HS-27A (cell line): ENCODE results near the gene LRMDA.

Experiments
- DNase-seq: peaks from one replicate; pipeline ENCODE4 v3.0.0-alpha.2; 2012; ENCODE audit warnings: low read depth, missing footprints

Gene LRMDA

DNA sequence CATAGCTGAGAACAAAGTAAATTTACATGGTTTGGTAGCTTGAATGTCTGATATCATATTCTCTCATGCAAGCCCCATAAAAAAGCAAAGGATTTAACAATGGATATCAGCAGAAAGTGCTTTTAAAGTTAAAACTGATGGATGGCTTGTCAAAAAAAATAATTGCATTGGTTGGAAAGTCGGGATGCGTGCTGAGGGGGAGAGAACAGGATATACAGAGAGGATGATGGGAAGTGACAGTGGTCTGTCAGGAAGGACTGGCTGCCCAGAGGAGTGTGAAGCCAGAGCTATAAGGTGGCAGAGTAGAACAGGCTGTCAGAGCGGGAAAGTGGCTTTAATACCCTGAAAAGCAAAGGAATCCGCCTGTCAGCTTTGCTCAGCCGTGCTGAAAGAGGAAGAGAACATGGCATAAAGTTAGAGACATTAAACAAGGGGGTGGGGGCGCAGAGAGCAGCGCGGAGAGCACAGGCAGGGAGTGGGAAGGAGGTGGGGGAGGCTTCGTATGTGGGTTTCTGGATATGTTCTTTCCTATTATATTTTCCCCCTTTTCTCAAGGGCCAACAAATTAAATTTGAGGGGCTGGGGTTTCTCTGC is 493.0 kb downstream of the LRMDA start:
- DNase-seq, result no peak

DNA sequence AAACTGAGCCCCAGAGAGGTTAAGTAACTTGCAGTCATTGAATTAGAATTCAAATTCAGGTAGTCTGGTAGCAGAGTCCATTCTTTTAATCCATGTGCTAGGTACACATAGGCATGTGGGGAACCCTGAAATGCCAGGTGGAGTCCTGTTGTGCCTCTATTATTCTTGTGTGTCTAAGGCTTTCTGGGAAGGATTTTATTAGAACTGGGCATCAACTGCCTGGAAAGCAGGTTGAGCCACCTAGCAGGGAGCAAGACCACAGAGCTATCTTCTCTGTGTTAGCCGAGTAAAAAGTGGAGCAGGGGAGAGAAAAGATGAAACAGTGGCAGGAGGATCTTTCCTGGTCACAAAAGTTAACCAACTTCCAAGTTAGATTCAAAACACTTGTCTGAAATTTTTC is 494.6 kb downstream of the LRMDA start:
- DNase-seq, result no peak

DNA sequence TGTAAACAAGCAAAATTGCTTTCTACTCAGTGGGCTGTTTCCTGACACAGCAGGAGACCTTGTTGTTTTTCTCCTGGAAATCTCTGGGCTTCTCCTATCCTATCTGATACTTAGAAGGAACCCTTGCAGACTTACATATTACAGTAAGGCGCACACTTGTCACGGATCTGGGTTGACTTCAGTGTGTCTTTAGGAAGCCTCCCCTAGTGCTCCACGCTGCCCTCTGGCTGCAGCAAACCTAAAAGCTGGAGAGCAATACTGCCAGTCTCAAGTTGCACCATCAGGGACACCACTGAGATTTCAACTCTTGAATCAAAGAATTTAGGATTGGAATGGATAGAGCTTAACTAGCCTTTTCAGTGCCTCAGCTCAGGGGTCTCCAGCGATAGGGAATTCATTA is 495.3 kb downstream of the LRMDA start:
- DNase-seq, result peak; percentile 7

DNA sequence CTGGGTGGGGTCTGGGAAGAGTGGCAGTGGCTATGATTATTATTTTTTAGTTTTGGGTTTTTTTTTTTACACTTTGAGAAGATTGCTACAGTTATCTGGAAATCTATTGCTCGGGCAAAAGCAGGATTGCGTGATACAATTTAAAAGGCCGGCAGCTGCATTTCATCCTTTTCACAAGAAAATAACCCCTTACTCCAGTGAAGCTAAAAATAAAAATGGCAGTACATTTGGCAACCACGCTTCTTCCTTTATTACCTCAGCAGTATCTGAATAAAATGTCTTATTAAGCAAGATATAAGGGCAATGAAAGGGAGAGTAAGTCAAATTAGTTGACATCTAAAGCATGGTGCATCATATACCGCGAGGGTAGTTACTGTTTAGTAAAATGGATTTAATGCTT is 496.8 kb downstream of the LRMDA start:
- no peak for DNase-seq

DNA sequence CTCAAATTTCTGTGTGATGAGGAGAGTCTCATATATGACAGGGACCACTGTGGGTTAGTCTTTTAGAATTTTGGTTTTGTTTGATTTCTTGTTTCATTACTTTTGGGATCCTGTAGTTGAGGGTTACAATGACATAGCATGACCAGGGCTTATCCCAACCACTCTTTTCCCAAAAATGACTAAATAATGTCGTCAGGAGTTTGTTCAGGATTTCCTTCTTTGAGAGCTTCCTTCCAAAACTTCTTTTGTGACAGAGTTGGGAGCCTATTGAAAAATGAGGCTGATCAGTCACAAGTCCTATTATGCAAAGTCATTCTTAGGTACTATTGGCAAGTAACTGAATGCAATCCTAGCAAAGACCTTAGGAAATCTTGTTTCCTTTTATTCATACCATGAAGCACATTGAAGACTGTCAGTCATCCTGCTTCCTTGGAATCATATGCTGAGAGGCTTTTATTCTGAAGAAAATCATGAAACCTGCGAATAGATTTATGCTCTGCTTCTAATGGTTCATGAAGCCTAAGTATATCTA is 498.3 kb downstream of the LRMDA start:
- no peak for DNase-seq

DNA sequence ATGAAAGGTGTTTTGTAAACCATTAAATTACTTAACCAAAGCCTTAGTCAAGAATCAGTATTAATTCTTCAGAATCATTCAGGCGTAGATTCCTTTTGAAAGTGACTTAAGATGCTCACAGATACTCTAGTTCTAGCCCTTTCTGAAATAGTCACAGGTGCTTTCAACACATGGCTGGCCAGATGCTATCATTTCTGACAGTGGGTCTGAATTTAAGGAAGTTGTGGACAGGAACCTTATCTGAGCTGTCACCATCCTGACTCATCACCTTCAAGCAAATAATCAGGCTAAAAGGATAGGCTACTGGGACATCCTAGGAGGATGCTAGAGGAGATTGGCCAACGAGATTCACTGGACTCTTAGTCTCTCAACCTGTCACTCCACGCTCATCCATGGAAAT is 501.5 kb downstream of the LRMDA start:
- no peak for DNase-seq

DNA sequence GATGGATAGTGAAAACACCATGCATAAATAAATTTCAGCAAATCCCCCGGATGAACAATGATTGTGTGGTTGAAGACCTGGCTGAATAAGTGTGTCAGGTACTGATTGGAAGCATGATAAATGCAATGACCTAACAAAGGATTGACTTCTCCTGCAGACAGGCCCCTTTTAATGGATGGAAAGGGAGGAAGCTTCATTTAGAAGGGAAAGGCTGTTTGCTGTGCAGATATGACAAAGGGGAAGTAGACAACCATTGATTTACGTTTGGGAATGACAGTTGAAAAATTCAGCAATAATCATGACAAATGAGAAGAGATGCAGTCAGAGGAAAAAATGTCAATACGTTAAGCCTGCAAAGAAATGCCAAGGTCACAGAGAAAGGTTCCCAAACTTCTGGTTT is 503.8 kb downstream of the LRMDA start:
- no peak for DNase-seq

DNA sequence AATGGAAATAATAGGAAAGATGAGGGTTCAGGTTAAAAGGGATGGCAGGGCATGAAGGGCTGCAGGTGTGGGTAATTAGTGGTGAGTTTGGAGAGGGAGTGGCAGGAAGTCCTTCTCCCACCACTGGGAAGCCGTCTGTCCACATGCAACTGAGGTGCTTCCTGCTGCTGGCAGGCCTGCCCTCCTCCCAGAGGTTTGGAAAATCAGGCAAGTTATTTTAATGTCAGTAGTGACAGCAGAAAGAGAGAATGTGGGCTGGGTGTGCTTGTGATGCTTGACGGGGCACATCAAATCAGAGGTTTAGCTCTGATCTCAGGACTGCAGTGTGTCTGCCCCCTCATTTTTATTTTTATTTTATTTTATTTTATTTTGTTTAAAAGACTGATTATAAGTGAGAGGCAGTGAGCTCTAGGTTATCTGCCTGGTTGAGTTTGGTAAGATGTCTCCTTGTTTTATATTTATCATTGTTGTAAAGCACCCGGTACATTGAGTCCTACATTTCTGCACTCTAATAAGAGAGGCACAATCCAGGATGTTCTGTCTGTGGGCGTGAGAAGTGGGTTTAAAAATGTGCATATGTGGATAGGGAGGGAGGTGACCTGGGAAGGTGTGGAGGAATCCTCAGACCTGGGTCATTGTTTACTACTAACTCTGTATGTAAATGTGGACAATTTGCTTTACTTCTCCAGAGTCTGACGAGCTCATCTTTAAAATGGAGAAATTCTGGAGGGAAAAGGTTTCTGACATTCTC is 504.4 kb downstream of the LRMDA start:
- DNase-seq, result no peak

DNA sequence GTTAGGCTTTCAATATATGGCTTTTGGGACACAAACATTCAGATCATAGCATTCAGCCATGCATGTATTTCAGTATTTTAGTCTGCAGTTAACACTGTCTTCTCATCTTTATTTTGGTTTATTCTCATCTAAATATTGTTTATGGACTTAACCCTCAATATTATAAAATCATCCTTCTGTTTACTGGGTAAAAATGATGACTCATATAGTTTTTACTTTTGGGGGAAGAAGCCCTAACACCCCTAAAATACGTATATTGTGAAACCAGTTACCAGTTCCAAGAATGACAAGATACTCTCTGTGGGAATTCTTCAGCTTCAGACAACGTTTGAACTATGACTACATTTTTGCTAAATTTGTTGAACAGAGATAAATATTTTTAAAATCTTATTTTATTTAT is 505.4 kb downstream of the LRMDA start:
- DNase-seq, result no peak

DNA sequence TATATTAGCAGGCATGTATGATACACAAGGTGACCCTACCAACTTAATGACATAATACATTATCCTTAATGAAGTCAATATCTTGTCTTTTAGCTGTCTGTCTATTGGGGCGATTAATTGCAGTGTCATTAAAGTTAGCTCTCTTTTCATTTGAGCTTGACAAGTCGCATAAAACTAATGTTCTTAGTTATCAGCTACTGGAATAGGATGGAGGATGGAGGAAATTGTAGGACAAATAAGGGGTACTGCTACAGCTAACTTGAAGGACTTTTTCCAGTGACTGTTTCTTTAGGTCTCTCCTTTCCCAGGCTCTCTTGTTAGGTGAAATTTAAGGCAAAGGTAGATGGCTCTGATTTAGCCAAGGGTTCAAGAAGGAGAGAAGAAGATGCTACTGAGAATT is 506.4 kb downstream of the LRMDA start:
- DNase-seq, result no peak

DNA sequence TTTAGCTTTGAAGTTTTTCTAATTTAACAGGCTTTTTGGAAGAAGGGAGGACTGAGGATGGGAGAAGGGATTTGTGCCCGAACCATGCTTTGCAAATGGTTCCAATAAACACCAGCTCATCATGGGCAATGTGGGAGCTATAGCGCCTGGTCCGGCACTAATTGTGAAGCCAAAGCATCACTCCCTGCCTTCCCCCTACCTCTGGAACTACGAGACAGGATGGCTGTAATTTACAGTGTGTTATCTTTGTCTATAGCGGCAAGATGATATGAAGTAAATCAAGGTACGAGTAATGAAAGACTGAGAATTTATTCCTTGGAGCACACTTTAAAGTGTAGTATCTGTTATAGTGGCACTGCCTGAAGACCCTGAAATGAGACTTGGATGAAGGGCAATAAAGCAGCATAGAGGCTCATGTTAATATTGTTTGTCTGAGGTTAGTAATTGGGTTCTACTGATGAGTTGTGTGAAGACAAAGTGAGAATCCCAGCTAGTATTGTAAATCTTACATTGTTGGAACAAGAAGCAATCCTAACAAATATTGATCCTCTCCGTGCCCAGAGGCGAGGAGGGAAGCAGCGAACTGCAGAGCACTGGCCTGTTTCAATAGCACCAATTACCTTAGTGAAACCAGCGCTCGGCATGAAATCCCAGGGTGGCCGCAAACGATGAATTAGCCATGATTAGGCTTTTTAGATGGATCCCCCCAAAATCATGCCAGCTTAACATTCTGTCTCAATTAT is 507.1 kb downstream of the LRMDA start:
- no peak for DNase-seq

DNA sequence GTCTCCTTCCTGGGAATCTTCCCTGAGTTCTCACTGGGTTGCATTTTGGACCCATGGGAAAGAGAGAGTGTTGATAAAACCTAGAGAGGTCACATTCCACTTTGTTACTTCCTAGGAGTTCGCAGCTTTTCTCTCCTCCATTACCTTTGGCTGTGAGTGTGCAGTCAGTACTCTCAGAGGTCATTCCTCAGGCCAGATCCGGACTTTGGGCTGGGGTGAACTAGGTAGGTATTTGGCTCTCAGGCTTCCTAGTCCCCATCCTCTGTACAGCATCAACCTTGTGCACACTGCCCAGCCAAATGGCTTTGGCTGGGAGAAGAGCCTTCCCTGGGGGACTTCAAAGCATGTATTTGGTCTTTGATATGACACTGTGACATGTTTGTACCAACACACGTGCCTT is 508.1 kb downstream of the LRMDA start:
- DNase-seq, result no peak

DNA sequence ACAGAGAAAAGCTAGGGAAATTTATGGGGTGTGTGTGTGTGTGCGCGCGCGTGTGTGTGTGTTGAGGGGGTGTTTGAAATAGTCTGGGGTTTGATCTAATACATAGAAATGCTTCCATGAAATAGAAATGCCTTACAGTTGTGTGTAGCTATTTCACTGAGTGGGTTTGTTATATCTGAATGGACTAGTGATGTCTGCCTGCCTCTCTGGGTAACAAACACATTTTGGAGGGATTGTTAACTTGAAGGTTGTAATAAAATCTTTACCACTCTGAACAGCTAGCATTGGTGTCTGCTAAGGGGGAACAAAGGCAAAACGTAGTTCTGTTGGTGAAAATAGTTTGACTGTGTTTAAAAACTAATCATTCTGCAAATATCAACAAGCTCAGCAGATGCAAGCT is 509.3 kb downstream of the LRMDA start:
- DNase-seq, result no peak

DNA sequence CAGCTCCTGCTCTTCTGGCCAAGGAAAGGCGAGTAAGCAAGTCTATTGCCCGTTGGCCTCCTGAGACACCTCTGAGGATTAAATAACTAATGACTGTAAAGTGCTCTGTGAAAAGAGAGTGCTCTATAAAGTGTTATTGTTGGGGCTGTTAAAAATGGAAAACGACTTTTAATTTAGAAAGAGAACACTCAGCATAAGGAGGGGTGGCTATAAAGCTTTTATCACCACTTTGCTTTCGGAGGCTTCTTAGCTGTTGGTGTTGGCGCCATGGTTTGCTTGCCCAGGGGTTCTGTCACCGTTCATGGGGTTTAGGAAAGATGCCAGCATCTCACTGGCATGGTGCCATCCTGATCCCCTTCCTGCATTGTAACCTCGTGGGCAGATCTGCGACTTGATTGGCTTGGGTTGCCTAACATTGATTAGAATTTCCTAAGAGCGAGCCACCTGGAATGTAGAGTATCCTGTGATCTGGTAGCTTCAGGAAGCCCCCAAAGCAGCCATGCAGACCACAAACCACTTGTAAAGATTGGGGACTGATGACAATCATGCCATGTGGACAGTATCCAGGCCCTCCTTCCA is 509.9 kb downstream of the LRMDA start:
- DNase-seq, result no peak

DNA sequence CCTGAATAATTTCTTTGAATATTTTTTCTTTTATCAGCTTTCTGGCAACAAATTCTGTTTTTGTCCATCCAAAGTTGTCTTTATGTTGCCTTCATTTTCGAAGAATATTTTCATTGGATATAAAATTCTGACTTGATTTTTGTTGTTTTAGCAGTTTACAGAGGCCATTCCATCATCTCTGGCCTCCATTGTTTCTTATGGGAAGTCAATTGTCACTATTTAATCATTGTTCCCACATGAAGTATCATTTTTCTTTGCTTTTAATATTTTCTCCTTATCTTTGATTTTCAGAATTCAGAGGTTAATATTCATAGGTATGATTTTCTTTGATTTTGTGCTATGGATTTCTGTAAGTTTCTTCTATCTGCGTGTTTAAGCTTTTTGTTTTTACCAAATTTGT is 512.6 kb downstream of the LRMDA start:
- no peak for DNase-seq

DNA sequence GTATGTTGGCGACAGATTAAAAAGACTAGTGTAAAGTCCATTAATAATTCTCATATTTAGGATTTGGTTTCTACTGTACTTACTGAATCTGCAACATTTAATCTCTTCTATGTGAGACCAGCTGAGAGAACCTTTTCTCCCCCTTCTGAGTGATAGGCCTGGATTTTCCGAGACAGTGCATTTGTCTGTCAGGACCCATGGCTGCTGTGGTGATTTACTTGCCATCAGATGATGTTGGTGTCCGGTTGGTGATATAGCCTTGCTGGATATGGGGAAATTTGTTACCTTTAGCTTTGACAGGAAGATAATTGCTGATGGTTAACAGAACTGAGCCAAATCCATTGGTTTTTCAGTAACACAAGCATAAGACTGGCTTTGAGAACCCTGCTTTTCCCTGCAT is 517.2 kb downstream of the LRMDA start:
- DNase-seq, result no peak

DNA sequence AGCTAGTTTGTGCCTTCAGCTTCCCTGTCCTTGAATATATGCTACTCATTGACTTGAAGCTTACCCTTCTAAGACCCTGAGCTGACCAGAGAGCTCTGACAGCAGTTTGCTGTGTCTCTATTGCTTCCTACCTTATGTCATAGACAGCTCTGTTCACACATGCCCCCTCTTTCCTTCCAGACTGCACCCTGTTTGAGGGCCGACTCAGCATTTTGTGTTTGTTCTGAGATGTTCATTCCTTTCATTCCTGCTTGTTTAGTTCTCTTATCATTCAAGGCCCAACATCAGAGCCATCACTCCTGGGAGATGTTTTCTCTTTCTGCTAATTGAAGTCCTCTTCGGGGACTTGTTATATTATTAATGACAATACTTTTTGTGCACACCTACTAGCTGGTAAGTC is 518.9 kb downstream of the LRMDA start:
- no peak for DNase-seq

DNA sequence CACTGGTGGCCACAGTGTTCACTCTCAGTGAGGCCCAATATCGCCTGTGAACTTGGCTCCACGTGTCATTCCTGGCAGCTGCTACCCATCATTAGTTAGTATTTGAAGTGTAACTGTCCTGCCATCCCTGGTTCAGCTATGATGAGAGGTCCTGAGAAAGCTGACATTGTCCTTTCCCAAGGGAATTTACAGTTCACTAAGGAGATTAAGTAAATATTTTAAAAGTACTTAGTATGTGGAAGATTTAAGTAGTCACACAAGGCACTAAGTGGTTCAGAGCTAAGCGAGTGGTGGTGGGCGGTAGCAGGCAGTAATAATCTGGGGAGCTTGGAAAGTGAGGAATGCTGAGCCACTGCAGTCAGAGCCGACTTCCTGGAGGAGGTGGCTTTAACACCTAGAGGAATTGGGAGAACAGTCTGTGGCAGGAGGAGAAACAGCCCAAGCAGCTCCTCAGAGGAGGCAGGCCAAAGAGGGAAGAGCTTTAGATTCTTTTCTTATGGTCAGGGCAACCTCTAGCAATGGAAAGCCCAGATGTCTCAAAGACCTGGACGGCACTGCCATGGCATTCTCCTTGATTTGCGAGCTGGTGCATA is 519.7 kb downstream of the LRMDA start:
- no peak for DNase-seq

DNA sequence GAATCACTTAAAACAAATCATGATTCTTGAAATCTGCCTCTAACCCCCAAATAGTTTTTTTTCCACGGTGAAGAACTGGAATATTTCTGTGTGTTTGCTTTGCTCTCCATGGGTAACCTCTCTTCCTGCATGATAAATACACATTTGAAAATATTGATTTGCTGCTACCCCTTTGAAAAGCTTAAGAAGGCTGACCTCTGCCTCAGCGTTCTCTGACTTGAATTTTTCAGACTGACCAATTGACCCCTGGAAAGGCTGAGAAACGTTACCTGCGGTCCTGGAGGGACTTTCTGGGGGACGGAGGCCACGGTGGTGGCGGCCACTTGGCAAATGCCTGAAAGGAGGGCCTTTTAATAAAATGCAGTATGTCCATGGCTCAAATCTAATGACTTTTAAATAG is 520.2 kb downstream of the LRMDA start:
- no peak for DNase-seq

DNA sequence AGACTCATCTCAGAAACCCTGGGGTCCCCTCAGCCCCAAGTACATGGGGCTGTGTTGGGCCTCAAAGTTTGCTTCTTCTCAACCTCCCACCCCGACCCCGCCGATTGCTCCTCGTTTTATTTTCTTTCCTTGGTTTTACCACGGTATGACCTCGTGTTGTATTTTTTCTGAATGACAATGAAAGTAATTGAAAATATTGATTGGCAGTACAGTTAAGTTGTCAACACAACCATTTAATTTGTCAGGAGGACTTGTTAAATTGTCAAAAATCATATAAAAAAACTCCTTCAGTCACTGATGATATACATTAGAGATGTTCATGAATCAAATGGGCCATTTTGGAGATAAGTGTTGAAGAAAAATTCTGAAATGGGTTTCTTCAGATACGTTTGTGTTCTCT is 520.7 kb downstream of the LRMDA start:
- DNase-seq, result no peak

DNA sequence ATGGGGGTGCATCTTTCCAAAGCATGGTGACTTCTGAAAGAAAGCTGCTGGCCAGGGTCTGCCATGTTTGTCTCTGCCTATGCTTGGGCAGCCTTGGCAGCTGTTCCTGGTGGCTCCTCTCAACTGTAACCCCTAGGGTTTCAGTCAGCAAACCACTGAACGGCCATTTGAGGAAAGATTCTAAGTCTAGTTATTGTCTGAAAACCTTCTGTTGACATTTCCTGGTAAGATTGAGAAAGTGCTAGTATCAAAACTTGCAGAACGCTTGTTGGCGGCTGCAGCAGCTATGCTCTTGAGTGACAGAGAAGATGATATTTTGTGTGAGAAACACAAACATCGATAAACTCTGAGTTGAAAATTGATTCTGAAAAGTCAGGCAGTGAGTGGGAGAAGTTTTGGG is 523.1 kb downstream of the LRMDA start:
- no peak for DNase-seq

DNA sequence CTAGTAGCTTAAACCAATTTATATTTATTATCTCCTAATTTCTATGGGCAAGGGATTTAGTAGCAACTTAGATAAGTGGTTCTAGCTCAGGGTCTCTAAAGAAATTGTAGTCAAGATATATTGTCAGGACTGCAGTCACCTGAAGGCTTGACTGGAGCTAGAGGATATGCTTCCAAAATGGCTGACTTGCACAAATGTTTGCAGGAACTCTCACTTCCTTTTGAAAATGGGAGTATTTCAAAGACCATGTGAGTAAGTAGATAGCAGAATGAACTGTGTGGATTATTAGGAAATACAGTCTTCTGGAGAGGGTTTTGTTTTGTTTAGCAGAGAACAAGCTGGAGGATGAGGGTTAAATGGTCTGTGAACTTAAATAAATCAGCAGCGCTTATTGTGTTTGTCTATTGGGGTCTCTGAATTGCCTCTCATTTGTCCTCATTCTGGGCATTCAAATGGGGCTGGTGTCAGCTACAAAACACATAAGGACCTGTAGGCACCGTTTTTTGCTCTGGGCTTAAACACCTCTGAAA is 524.6 kb downstream of the LRMDA start:
- no peak for DNase-seq
